ENCODE measurements around the gene SART3.
A peak's percentile ranks its signal among the peaks of the same experiment; 100 is the strongest.

The SART3 gene

GRCh38 chr12:108560752-108561719, at the start of gene SART3:
TSS of gene SART3 (minus strand) at chr12:108561173. CDS start at chr12:108561154, 19 bp downstream.
- peak; percentile 89 for DNase-seq

- DNase-seq = no peak
Measured at GRCh38 chr12:108610336-108610815, 49.4 kb upstream of the SART3 start.

- no peak for DNase-seq
Measured at GRCh38 chr12:108609537-108610335, 48.8 kb upstream of the SART3 start.

- no peak for DNase-seq
Measured at GRCh38 chr12:108608616-108609015, 47.6 kb upstream of the SART3 start.

GRCh38 chr12:108607981-108608600, 47.1 kb upstream of the SART3 start:
- no peak for DNase-seq

GRCh38 chr12:108606492-108606891, 45.5 kb upstream of the SART3 start:
- DNase-seq = no peak

GRCh38 chr12:108605690-108606406, 44.9 kb upstream of the SART3 start:
- DNase-seq = no peak

GRCh38 chr12:108605000-108605689, 44.2 kb upstream of the SART3 start:
- DNase-seq = no peak

- no peak for DNase-seq
Measured at GRCh38 chr12:108604208-108604941, 43.4 kb upstream of the SART3 start.

GRCh38 chr12:108603743-108604142, 42.8 kb upstream of the SART3 start:
- DNase-seq = no peak

GRCh38 chr12:108602976-108603704, 42.2 kb upstream of the SART3 start:
- no peak for DNase-seq

GRCh38 chr12:108602209-108602705, 41.3 kb upstream of the SART3 start:
- no peak for DNase-seq

- DNase-seq = no peak
Measured at GRCh38 chr12:108600702-108601007, 39.7 kb upstream of the SART3 start.

- DNase-seq = no peak
Measured at GRCh38 chr12:108599948-108600701, 39.2 kb upstream of the SART3 start.

- DNase-seq = no peak
Measured at GRCh38 chr12:108599541-108599940, 38.6 kb upstream of the SART3 start.

- DNase-seq = no peak
Measured at GRCh38 chr12:108598553-108599250, 37.7 kb upstream of the SART3 start.

- DNase-seq = peak; percentile 19
Measured at GRCh38 chr12:108597559-108598471, 36.8 kb upstream of the SART3 start, which contains the start of gene TMEM119. TSS of gene TMEM119 (minus strand) at chr12:108598084. CDS start at chr12:108592383, 5,701 bp downstream.
